ENCODE measurements around the gene ANTXR1. TPM values are rescaled to one million over a fixed set of nuclear protein-coding genes. Genes with fewer than 3 reads are reported as not detected.

ANTXR1 gene
- polyA plus RNA-seq, 1 of the 3 experiments (the other 2 are of a cell fraction), result 114 TPM

DNA sequence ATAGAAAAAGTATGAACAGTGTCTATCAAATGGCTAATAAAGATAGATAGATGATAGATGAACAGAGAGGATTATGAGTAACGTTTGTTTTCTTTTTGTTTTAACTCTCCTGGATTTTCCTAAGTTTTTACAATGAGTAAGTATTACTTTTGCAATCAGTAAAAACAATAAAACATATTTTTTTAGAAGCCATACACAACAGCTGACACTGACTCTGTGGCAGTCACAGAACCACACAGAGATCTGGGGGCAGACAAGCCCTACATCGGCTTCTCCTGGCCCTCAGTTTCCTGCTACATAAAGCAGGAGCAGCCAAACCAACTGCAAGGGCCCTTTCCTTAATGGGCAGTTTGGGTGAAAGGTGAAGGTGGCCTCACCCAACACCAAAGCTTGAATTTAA is 63.6 kb downstream of the ANTXR1 start:
- Histone ChIP-seq H3K4me2 (no peak overlapping the region), H3K36me3 (replicated peaks in 1 of 2; ENCODE audit: control insufficient read depth in 1 of 2, insufficient read depth in 2 of 2, low read length in 1 of 2) (peaks cover 93 to 94% of the 10 kb centered on the region in 2 experiments), H3K9me3 (no peaks in the 10 kb centered on the region), H3K27ac (ENCODE audit: low read depth in 2 of 2, low read length in 1 of 2) (no peak overlapping the region), H2AFZ (ENCODE audit: low read depth) (no peak overlapping the region), H3K9me2 (no peaks in the 10 kb centered on the region), H3F3A (replicated peaks; ENCODE audit: insufficient read depth) (peaks cover 18% of the 10 kb centered on the region), H3K9ac (no peak overlapping the region), H4K20me1 (ENCODE audit: insufficient read depth) (no peaks in the 10 kb centered on the region), H3K79me2 (ENCODE audit: insufficient read depth) (peaks cover 3% of the 10 kb centered on the region), H3K4me1 (ENCODE audit: control insufficient read depth in 1 of 2, insufficient read depth in 2 of 2, low read depth in 1 of 2, low read length in 1 of 2) (peaks cover 0 to 5% of the 10 kb centered on the region in 2 experiments; a peak in 2 of 4 replicates), H3K27me3 (ENCODE audit: insufficient read depth) (no peaks in the 10 kb centered on the region), H3K4me3 (ENCODE audit: low read depth in 2 of 2, low read length in 1 of 2) (no peak overlapping the region)
- CTCF ChIA-PET, result interaction anchor here (1.9 kb wide), 1 partner anchor 230 kb away, joined by 6 read pairs; no protein-coding TSS in a partner anchor
- no peak for DNase-seq
- 89% methylated on average over 2 of the region's 2 CpGs for WGBS (ENCODE audit: low lambda C conversion rate)
- POLR2A ChIA-PET, result no interaction called here
- TF ChIP-seq, protein P1, sequence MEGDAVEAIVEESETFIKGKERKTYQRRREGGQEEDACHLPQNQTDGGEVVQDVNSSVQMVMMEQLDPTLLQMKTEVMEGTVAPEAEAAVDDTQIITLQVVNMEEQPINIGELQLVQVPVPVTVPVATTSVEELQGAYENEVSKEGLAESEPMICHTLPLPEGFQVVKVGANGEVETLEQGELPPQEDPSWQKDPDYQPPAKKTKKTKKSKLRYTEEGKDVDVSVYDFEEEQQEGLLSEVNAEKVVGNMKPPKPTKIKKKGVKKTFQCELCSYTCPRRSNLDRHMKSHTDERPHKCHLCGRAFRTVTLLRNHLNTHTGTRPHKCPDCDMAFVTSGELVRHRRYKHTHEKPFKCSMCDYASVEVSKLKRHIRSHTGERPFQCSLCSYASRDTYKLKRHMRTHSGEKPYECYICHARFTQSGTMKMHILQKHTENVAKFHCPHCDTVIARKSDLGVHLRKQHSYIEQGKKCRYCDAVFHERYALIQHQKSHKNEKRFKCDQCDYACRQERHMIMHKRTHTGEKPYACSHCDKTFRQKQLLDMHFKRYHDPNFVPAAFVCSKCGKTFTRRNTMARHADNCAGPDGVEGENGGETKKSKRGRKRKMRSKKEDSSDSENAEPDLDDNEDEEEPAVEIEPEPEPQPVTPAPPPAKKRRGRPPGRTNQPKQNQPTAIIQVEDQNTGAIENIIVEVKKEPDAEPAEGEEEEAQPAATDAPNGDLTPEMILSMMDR (IDR thresholded peaks at IDR 0.05), result no peak
- TF ChIP-seq MXI1 (IDR thresholded peaks at IDR 0.05; ENCODE audit: low read depth, low read length) (no peak), TEAD4 (IDR thresholded peaks at IDR 0.05; ENCODE audit: borderline replicate concordance, insufficient read depth) (no peak), RCOR1 (IDR thresholded peaks at IDR 0.05; ENCODE audit: low read length) (no peak), SMC3 (IDR thresholded peaks at IDR 0.05; ENCODE audit: low read depth, low read length) (no peak), NFIC (IDR thresholded peaks at IDR 0.05; ENCODE audit: borderline replicate concordance) (no peak), MEF2A (IDR thresholded peaks at IDR 0.05; ENCODE audit: borderline replicate concordance, low read depth) (no peak), FOXJ3 (CRISPR knock-in tag; IDR thresholded peaks at IDR 0.05) (no peak), RFX5 (IDR thresholded peaks at IDR 0.05; ENCODE audit: low read length) (no peak), FOXM1 (IDR thresholded peaks at IDR 0.05; ENCODE audit: low read depth) (no peak), GATA2 (CRISPR knock-in tag; IDR thresholded peaks at IDR 0.05) (no peak)
- TF ChIP-seq, protein P2, sequence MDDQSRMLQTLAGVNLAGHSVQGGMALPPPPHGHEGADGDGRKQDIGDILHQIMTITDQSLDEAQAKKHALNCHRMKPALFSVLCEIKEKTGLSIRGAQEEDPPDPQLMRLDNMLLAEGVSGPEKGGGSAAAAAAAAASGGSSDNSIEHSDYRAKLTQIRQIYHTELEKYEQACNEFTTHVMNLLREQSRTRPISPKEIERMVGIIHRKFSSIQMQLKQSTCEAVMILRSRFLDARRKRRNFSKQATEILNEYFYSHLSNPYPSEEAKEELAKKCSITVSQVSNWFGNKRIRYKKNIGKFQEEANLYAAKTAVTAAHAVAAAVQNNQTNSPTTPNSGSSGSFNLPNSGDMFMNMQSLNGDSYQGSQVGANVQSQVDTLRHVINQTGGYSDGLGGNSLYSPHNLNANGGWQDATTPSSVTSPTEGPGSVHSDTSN (IDR thresholded peaks at IDR 0.05), result no peak
- TF ChIP-seq, protein P3, sequence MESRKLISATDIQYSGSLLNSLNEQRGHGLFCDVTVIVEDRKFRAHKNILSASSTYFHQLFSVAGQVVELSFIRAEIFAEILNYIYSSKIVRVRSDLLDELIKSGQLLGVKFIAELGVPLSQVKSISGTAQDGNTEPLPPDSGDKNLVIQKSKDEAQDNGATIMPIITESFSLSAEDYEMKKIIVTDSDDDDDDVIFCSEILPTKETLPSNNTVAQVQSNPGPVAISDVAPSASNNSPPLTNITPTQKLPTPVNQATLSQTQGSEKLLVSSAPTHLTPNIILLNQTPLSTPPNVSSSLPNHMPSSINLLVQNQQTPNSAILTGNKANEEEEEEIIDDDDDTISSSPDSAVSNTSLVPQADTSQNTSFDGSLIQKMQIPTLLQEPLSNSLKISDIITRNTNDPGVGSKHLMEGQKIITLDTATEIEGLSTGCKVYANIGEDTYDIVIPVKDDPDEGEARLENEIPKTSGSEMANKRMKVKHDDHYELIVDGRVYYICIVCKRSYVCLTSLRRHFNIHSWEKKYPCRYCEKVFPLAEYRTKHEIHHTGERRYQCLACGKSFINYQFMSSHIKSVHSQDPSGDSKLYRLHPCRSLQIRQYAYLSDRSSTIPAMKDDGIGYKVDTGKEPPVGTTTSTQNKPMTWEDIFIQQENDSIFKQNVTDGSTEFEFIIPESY (IDR thresholded peaks at IDR 0.05; ENCODE audit: borderline replicate concordance, low read depth), result no peak

Data from SK-N-SH (cell line).